CD4-positive, alpha-beta T cell treated with Interleukin-2 at 100 ng/mL for 4 hours (primary cell): ENCODE data around the gene CALU.

Experiments used
- DNase-seq: peaks from one replicate; pipeline ENCODE4 v3.0.0-alpha.2; 2020; ENCODE audit warnings: low spot score

CALU gene

GRCh38 chr7:128811631-128812430, 72.7 kb downstream of the CALU start:
- no peak for DNase-seq

- DNase-seq, result no peak
Measured at GRCh38 chr7:128812514-128813168, 73.5 kb downstream of the CALU start.

GRCh38 chr7:128814499-128814898, 75.3 kb downstream of the CALU start:
- no peak for DNase-seq

- DNase-seq, result no peak
Measured at GRCh38 chr7:128815289-128815942, 76.3 kb downstream of the CALU start.

GRCh38 chr7:128818694-128819093, 79.5 kb downstream of the CALU start:
- no peak for DNase-seq
